ENCODE results near the gene KRT74. TPM values are rescaled to one million over a fixed set of nuclear protein-coding genes. Genes with fewer than 3 reads are reported as not detected.

Gene KRT74
- total RNA-seq, 1 donor from 2014 or later, result not detected

DNA sequence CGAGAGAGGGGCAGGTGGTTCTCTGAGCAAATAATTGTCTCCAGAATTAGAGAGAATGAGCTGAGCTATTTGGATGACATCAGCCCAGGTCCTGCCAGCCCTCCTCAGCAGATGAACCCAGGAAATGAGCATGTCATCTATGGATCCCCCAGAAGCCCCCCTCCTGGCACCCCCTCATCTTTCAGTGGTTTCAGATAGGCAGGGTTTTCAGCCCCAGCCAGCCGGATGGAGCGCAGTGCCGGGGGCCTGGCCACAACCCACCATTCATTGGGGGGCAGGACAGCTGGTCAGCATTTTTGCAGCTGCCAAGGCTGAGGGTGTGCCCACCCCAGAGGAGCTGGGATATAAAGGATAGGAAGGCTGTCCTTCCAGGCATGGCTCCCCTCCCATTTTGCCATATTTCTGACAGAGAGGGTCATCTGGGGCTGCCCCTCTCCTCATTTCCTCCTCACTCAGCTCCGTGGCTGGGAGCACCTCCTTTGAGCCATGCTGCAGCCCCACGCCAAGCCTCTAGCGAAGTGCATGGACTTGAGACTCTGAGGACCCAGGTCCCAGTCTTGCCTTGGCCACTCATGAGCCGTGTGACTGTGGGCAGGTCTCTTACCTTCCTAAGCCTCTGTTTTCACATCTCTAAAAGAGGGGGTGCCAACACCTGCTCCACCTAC, 14.7 kb downstream of the KRT74 start:
- Mint-ChIP-seq H3K4me1 (ENCODE audit: low read depth) (no peaks in the 10 kb centered on the region), H3K4me3 (ENCODE audit: low read depth) (no peak overlapping the region), H3K9me3 (ENCODE audit: low read depth) (no peaks in the 10 kb centered on the region), H3K36me3 (ENCODE audit: insufficient read depth) (no peaks in the 10 kb centered on the region), H3K27me3 (peaks cover 47% of the 10 kb centered on the region), H3K27ac (no peak overlapping the region)
- no peak for DNase-seq (ENCODE audit: low spot score, unreplicated experiment)
- TF ChIP-seq, protein P1, sequence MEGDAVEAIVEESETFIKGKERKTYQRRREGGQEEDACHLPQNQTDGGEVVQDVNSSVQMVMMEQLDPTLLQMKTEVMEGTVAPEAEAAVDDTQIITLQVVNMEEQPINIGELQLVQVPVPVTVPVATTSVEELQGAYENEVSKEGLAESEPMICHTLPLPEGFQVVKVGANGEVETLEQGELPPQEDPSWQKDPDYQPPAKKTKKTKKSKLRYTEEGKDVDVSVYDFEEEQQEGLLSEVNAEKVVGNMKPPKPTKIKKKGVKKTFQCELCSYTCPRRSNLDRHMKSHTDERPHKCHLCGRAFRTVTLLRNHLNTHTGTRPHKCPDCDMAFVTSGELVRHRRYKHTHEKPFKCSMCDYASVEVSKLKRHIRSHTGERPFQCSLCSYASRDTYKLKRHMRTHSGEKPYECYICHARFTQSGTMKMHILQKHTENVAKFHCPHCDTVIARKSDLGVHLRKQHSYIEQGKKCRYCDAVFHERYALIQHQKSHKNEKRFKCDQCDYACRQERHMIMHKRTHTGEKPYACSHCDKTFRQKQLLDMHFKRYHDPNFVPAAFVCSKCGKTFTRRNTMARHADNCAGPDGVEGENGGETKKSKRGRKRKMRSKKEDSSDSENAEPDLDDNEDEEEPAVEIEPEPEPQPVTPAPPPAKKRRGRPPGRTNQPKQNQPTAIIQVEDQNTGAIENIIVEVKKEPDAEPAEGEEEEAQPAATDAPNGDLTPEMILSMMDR (IDR thresholded peaks at IDR 0.05; ENCODE audit: unreplicated experiment), result no peak

DNA sequence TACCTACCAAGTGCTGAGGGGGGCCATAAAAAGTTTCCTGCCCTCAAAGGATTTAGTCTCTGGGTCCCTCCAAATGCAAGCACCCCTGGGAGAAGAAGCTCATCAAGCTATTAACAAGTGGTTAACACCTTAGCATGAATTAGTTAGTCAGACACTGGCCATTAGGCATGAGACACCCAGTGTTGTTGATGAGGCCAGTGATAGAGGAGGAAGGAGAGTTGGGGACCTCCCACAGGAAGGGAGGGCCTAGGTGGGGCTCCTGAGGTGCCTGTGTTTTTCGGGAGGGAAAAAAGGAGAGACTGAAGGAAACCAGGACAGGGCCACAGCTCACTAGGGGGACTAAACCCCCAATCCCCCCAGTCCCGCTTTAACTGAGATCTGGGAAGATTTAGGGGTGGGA, 16.2 kb downstream of the KRT74 start:
- Mint-ChIP-seq H3K27ac (no peak overlapping the region), H3K4me1 (ENCODE audit: low read depth) (no peaks in the 10 kb centered on the region), H3K4me3 (ENCODE audit: low read depth) (no peak overlapping the region), H3K9me3 (ENCODE audit: low read depth) (no peaks in the 10 kb centered on the region), H3K27me3 (peaks cover 55% of the 10 kb centered on the region), H3K36me3 (ENCODE audit: insufficient read depth) (no peaks in the 10 kb centered on the region)
- DNase-seq (ENCODE audit: low spot score, unreplicated experiment), result no peak
- TF ChIP-seq, protein P1 (IDR thresholded peaks at IDR 0.05; ENCODE audit: unreplicated experiment), result no peak

DNA sequence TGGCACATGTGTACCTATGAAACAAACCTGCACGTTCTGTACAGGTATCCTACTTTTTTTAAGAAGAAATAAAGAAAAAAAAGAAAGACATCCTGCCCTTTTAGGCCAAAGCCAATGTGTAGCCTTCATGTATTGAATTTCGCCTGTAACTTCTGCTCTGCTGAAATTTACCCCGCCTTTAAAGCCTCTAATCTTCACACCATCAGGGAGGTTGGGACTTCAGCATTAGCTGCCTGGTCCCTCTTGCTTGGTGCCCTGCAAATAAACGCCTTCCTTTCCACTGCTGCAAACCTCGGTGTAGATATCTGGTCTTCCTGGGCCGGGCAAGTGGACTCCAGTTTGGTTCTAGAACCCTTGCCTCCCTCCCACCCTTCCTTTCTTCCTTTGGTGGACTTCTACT, 18.1 kb downstream of the KRT74 start:
- peaks cover 60% of the 10 kb centered on the region for H3K27me3 Mint-ChIP-seq
- H3K36me3 Mint-ChIP-seq (ENCODE audit: insufficient read depth), result no peaks in the 10 kb centered on the region
- no peak for DNase-seq (ENCODE audit: low spot score, unreplicated experiment)
- H3K4me1 Mint-ChIP-seq (ENCODE audit: low read depth), result no peaks in the 10 kb centered on the region
- TF ChIP-seq, protein P1 (IDR thresholded peaks at IDR 0.05; ENCODE audit: unreplicated experiment), result no peak
- no peak overlapping the region for H3K4me3 Mint-ChIP-seq (ENCODE audit: low read depth)
- no peaks in the 10 kb centered on the region for H3K9me3 Mint-ChIP-seq (ENCODE audit: low read depth)
- H3K27ac Mint-ChIP-seq, result no peak overlapping the region

DNA sequence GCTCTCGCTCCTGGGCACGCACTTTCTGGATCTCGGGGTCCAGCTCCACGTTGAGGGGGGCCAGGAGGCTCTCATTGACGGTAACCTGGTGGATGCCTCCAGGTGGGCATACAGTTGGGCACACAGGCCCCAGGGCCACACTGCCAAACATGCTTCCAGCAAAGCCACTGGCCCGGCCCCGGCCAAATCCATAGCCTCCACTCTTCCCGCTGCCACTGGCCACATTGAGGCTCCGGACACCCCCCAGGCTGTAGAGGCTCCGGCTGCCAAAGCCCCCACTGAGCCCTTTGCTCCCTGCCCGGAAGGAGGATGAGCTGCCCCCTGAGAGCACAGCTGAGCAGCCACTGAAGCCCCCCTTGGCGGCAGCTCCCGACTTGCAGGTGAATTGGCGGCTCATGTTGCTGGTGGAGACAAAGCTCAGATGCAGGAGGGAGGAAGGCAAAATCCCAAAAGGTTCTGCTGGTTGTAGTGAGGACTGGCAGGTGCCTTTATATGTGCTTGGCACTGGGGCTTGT, 20.9 kb downstream of the KRT74 start, which contains the start of gene KRT71:
KRT71 (minus strand) TSS at position 465 of the 515 bp plus-strand sequence; CDS start at position 397, 68 bp downstream.
- no peak for DNase-seq (ENCODE audit: low spot score, unreplicated experiment)
- no peaks in the 10 kb centered on the region for H3K36me3 Mint-ChIP-seq (ENCODE audit: insufficient read depth)
- peaks cover 55% of the 10 kb centered on the region for H3K27me3 Mint-ChIP-seq
- no peak within 1 kb of the TSS for H3K27ac Mint-ChIP-seq
- no peaks in the 10 kb centered on the region for H3K9me3 Mint-ChIP-seq (ENCODE audit: low read depth)
- no peaks in the 10 kb centered on the region for H3K4me1 Mint-ChIP-seq (ENCODE audit: low read depth)
- TF ChIP-seq, protein P1 (IDR thresholded peaks at IDR 0.05; ENCODE audit: unreplicated experiment), result no peak
- no peak within 1 kb of the TSS for H3K4me3 Mint-ChIP-seq (ENCODE audit: low read depth)

DNA sequence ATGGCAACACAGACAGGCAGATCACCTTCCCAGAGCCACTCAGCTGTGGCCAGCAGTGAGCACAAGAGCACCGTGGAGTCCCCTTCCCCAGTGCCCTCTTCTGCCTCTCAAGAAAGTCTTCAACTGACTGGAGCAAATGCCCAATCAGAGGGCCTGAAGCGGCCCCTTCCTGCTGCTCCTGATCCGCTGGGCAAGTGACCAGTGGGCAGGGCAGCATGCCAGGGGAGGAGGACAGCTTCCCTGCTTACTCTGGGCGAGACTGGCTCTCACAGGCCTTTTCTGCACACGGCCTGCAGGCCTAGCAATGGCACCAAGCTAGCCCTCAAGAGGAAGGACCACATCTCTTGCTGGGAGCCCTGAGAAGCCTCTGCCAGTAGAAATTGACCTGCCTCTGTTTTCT, 21.6 kb downstream of the KRT74 start:
- Mint-ChIP-seq H3K36me3 (ENCODE audit: insufficient read depth) (no peaks in the 10 kb centered on the region), H3K9me3 (ENCODE audit: low read depth) (no peaks in the 10 kb centered on the region), H3K27ac (no peak overlapping the region), H3K27me3 (peaks cover 57% of the 10 kb centered on the region), H3K4me1 (ENCODE audit: low read depth) (no peaks in the 10 kb centered on the region), H3K4me3 (ENCODE audit: low read depth) (no peak overlapping the region)
- no peak for DNase-seq (ENCODE audit: low spot score, unreplicated experiment)
- TF ChIP-seq, protein P1 (IDR thresholded peaks at IDR 0.05; ENCODE audit: unreplicated experiment), result no peak

All from progenitor cell of endocrine pancreas (in vitro differentiated cells).